ENCODE data around the gene NAGK.

GRCh38 chr2:71073475-71073874 is 5.0 kb downstream of the NAGK start:
- TF ChIP-seq POLR2A (IDR thresholded peaks at IDR 0.05) (no peak), CTCF (IDR thresholded peaks at IDR 0.05) (no peak)

Measured in esophagus squamous epithelium (tissue), 4 donors.